Peyer's patch (tissue), 4 donors: ENCODE results near the gene ZNF578.

Experiments
- POLR2A ChIP-seq, 2 donors: fragments of 450-650 bp; IDR thresholded peaks; one replicate each; pipeline ENCODE4 v1.5.1; 2017; ENCODE audit warnings: antibody characterized with exemption in 2 of 2, mild to moderate bottlenecking in 2 of 2, moderate library complexity in 2 of 2
- TF ChIP-seq, protein P1 (sequence below), 6 experiments: fragments of 450-650 bp in 4 of 6; fragments of 200-600 bp in 2 of 6; sonication (generic) in 1 of 6; IDR thresholded peaks; one replicate each; pipeline ENCODE4 v1.5.1; 2017 to 2019; ENCODE audit warnings: antibody characterized with exemption in 6 of 6, mild to moderate bottlenecking in 3 of 6, moderate library complexity in 1 of 6

DNA sequence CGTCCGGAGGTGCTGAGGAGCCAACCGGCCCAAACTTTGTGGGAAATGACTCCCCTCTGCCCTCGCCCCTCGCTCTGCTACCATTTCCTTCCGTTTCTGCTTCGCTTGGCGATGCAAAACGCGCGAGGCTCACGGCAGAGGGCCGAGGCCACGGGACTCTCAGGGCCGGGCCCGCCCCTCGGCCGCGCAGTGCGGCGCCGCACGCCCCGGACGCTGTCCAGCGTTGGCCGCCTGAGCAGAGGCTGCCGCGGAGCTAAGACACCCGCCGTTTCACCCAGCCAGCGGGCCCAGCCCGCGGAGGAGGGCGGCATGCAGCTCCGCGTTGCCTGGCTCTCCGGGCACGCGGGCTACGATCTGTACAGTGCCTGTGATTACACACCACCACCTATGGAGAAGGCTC is 2.1 kb upstream of the ZNF578 start:
- no peak for TF ChIP-seq POLR2A (IDR thresholded peaks at IDR 0.05)
- TF ChIP-seq, protein P1, sequence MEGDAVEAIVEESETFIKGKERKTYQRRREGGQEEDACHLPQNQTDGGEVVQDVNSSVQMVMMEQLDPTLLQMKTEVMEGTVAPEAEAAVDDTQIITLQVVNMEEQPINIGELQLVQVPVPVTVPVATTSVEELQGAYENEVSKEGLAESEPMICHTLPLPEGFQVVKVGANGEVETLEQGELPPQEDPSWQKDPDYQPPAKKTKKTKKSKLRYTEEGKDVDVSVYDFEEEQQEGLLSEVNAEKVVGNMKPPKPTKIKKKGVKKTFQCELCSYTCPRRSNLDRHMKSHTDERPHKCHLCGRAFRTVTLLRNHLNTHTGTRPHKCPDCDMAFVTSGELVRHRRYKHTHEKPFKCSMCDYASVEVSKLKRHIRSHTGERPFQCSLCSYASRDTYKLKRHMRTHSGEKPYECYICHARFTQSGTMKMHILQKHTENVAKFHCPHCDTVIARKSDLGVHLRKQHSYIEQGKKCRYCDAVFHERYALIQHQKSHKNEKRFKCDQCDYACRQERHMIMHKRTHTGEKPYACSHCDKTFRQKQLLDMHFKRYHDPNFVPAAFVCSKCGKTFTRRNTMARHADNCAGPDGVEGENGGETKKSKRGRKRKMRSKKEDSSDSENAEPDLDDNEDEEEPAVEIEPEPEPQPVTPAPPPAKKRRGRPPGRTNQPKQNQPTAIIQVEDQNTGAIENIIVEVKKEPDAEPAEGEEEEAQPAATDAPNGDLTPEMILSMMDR (IDR thresholded peaks at IDR 0.05) = no peak
